Aorta (tissue), 5 donors: ENCODE data around the gene FPGS. TPM values are rescaled to one million over a fixed set of nuclear protein-coding genes. Genes with fewer than 3 reads are reported as not detected.

Experiments used
- ATAC-seq: fragments of 200-7000 bp; cut with Tn5 transposase; one replicate; pipeline ENCODE4 v1.9.1; 2022; ENCODE audit warnings: moderate library complexity; ENCODE audit not compliant: low FRiP score
- DNase-seq, 2 donors: peaks; one replicate each; pipeline ENCODE4 v3.0.0-alpha.2; 2020
- H3K27ac ChIP-seq, 2 donors: one replicate each; pipeline ENCODE4 v1.5.1; 2013; ENCODE audit warnings: low read length in 2 of 2, mild to moderate bottlenecking in 2 of 2, moderate library complexity in 2 of 2, control low read depth in 1 of 2, inconsistent platforms in 1 of 2, low read depth in 1 of 2
- H3K27me3 ChIP-seq, 2 donors: one replicate each; pipeline ENCODE4 v1.6.1; 2013; ENCODE audit warnings: control low read depth in 1 of 2, low read length in 1 of 2, mild to moderate bottlenecking in 1 of 2, moderate library complexity in 1 of 2; ENCODE audit not compliant: insufficient read depth in 2 of 2, control insufficient read depth in 1 of 2
- H3K36me3 ChIP-seq, 2 donors: one replicate each; pipeline ENCODE4 v1.6.1; 2013; ENCODE audit warnings: control low read depth in 1 of 2, low read length in 1 of 2, mild to moderate bottlenecking in 1 of 2; ENCODE audit not compliant: insufficient read depth in 2 of 2, control insufficient read depth in 1 of 2
- H3K4me1 ChIP-seq, 2 donors: one replicate each; pipeline ENCODE4 v1.6.1; 2013; ENCODE audit warnings: low read length in 2 of 2, control low read depth in 1 of 2, mild to moderate bottlenecking in 1 of 2, moderate library complexity in 1 of 2; ENCODE audit not compliant: insufficient read depth in 2 of 2, control insufficient read depth in 1 of 2
- H3K4me3 ChIP-seq, 2 donors: one replicate each; pipeline ENCODE4 v1.5.1; 2013; ENCODE audit warnings: low read length in 2 of 2, control low read depth in 1 of 2, mild to moderate bottlenecking in 1 of 2
- H3K9me3 ChIP-seq: one replicate; pipeline ENCODE4 v1.6.1; 2013; ENCODE audit warnings: mild to moderate bottlenecking, low read length; ENCODE audit not compliant: control insufficient read depth
- WGBS, 2 donors: extraction: QIAGEN DNeasy Blood & Tissue Kit; methylation state at CpG; one replicate each; pipeline ENCODE4 v1.1.7; 2013; 5-methylcytosine and 5-hydroxymethylcytosine counted together
- intact Hi-C, 2 donors: fragments of 100-400 bp; cut with DNase I; formaldehyde crosslinking; loops; one replicate each; pipeline versions ENCODE4 v1.14.2 to v1.15.0; 2022
- polyA plus RNA-seq, 2 donors: library from polyadenylated mRNA; stranded (reverse); fragments of 200-250 nt; gene quantifications; one replicate each; pipeline ENCODE4 v1.2.3, GENCODE V29; 2013
- total RNA-seq, 2 donors: library from RNA; stranded (reverse); fragmentation: NEBNext Ultra II Directional; extraction: Animal tissue kit (Norgen Biotek cat#: 25700); gene quantifications; one replicate each; pipeline ENCODE4 v1.2.1, GENCODE V29; 2021
- donor health status: healthy with polysubstance abuse.
- donor health status: Bipolar disorder and iron deficiency.
- donor health status: DM: no; HTN: no; CAD: no.
- donor health status: DM: no; HTN: no; CAD: no.
- donor health status: DM: yes; HTN: yes; CAD: no.

The FPGS gene
- total and polyA plus RNA-seq, 4 donors = 15.2 to 116 (median 69.8) TPM

GRCh38 chr9:127769101-127769500 lies 33.6 kb upstream of the FPGS start:
- intact Hi-C loops = no loop called here
- Histone ChIP-seq H3K4me3 (no peak overlapping the region), H3K27me3 (no peaks in the 10 kb centered on the region), H3K9me3 (no peaks in the 10 kb centered on the region), H3K27ac (no peak overlapping the region), H3K36me3 (no peaks in the 10 kb centered on the region), H3K4me1 (no peaks in the 10 kb centered on the region)
- ATAC-seq (no peak), DNase-seq (no peak)
- 93 to 98% methylated on average over 5 of the region's 5 CpGs for WGBS, 2 donors

- 83 to 91% methylated on average over 4 of the region's 4 CpGs for WGBS, 2 donors
- intact Hi-C loops = no loop called here
- Histone ChIP-seq H3K4me3 (no peak overlapping the region), H3K9me3 (no peaks in the 10 kb centered on the region), H3K27me3 (no peaks in the 10 kb centered on the region), H3K36me3 (no peaks in the 10 kb centered on the region), H3K4me1 (no peaks in the 10 kb centered on the region), H3K27ac (no peak overlapping the region)
- DNase-seq = no peak
- ATAC-seq = no peak
Measured at GRCh38 chr9:127769929-127770582, 32.6 kb upstream of the FPGS start.

GRCh38 chr9:127770583-127770904 lies 32.1 kb upstream of the FPGS start:
- no peaks in the 10 kb centered on the region for H3K27me3 ChIP-seq
- no peaks in the 10 kb centered on the region for H3K4me1 ChIP-seq
- DNase-seq (no peak), ATAC-seq (no peak)
- intact Hi-C loops = no loop called here
- WGBS, 2 donors = 60 to 62% methylated on average over 3 of the region's 3 CpGs
- no peak overlapping the region for H3K27ac ChIP-seq
- H3K36me3 ChIP-seq = no peaks in the 10 kb centered on the region
- H3K9me3 ChIP-seq = no peaks in the 10 kb centered on the region
- no peak overlapping the region for H3K4me3 ChIP-seq

GRCh38 chr9:127770905-127771569 lies 31.6 kb upstream of the FPGS start:
- intact Hi-C loops = no loop called here
- H3K27ac ChIP-seq = no peak overlapping the region
- DNase-seq (peak; percentile 100), ATAC-seq (peak; percentile 98)
- H3K27me3 ChIP-seq = no peaks in the 10 kb centered on the region
- no peaks in the 10 kb centered on the region for H3K4me1 ChIP-seq
- H3K36me3 ChIP-seq = no peaks in the 10 kb centered on the region
- H3K9me3 ChIP-seq = no peaks in the 10 kb centered on the region
- H3K4me3 ChIP-seq = no peak overlapping the region
- WGBS, 2 donors = 3 to 4% methylated on average over 43 of the region's 43 CpGs

- intact Hi-C loops = no loop called here
- H3K36me3 ChIP-seq = no peaks in the 10 kb centered on the region
- no peaks in the 10 kb centered on the region for H3K27me3 ChIP-seq
- H3K27ac ChIP-seq = no peak overlapping the region
- H3K4me3 ChIP-seq = no peak overlapping the region
- DNase-seq (no peak), ATAC-seq (no peak)
- H3K9me3 ChIP-seq = no peaks in the 10 kb centered on the region
- 4 to 5% methylated on average over 19 of the region's 19 CpGs for WGBS, 2 donors
- no peaks in the 10 kb centered on the region for H3K4me1 ChIP-seq
Measured at GRCh38 chr9:127771570-127772189, 31.0 kb upstream of the FPGS start.

GRCh38 chr9:127772603-127773002 lies 30.1 kb upstream of the FPGS start:
- ATAC-seq (no peak), DNase-seq (no peak)
- 92 to 95% methylated on average over 5 of the region's 5 CpGs for WGBS, 2 donors
- no peaks in the 10 kb centered on the region for H3K4me1 ChIP-seq
- no peak overlapping the region for H3K27ac ChIP-seq
- H3K4me3 ChIP-seq = no peak overlapping the region
- H3K36me3 ChIP-seq = no peaks in the 10 kb centered on the region
- intact Hi-C loops = no loop called here
- H3K27me3 ChIP-seq = no peaks in the 10 kb centered on the region
- no peaks in the 10 kb centered on the region for H3K9me3 ChIP-seq

- intact Hi-C loops = no loop called here
- H3K4me1 ChIP-seq = no peaks in the 10 kb centered on the region
- 92% methylated on average over 3 of the region's 3 CpGs for WGBS, 2 donors
- H3K27ac ChIP-seq = no peak overlapping the region
- no peak overlapping the region for H3K4me3 ChIP-seq
- no peaks in the 10 kb centered on the region for H3K27me3 ChIP-seq
- no peaks in the 10 kb centered on the region for H3K36me3 ChIP-seq
- H3K9me3 ChIP-seq = no peaks in the 10 kb centered on the region
- no peak for DNase-seq
- no peak for ATAC-seq
Measured at GRCh38 chr9:127773272-127773671, 29.4 kb upstream of the FPGS start.

- DNase-seq = no peak
- intact Hi-C loops = no loop called here
- Histone ChIP-seq H3K4me3 (no peak overlapping the region), H3K36me3 (no peaks in the 10 kb centered on the region), H3K4me1 (no peaks in the 10 kb centered on the region), H3K9me3 (no peaks in the 10 kb centered on the region), H3K27me3 (no peaks in the 10 kb centered on the region), H3K27ac (no peak overlapping the region)
- no peak for ATAC-seq
- WGBS, 2 donors = 90 to 91% methylated on average over 10 of the region's 10 CpGs
Measured at GRCh38 chr9:127773981-127774380, 28.7 kb upstream of the FPGS start.
